ENCODE data around the gene FSTL4.

Gene FSTL4

GRCh38 chr5:133423618-133424282, 188.6 kb downstream of the FSTL4 start:
- peak; percentile 39 for DNase-seq

GRCh38 chr5:133423011-133423617, 189.2 kb downstream of the FSTL4 start:
- DNase-seq = no peak

- no peak for DNase-seq
Observed at GRCh38 chr5:133421806-133422205, 190.5 kb downstream of the FSTL4 start.

GRCh38 chr5:133421394-133421793, 190.9 kb downstream of the FSTL4 start:
- no peak for DNase-seq

GRCh38 chr5:133420440-133421301, 191.7 kb downstream of the FSTL4 start:
- no peak for DNase-seq

GRCh38 chr5:133415906-133416305, 196.4 kb downstream of the FSTL4 start:
- DNase-seq = no peak

GRCh38 chr5:133415506-133415905, 196.8 kb downstream of the FSTL4 start:
- no peak for DNase-seq

- no peak for DNase-seq
Observed at GRCh38 chr5:133412661-133413060, 199.7 kb downstream of the FSTL4 start.

GRCh38 chr5:133410335-133410828, 202.0 kb downstream of the FSTL4 start:
- no peak for DNase-seq

- DNase-seq = no peak
Observed at GRCh38 chr5:133409210-133409674, 203.1 kb downstream of the FSTL4 start.

- DNase-seq = no peak
Observed at GRCh38 chr5:133408322-133408721, 204.0 kb downstream of the FSTL4 start.

GRCh38 chr5:133406977-133407632, 205.2 kb downstream of the FSTL4 start:
- DNase-seq = no peak

- no peak for DNase-seq
Observed at GRCh38 chr5:133406208-133406976, 205.9 kb downstream of the FSTL4 start.

- DNase-seq = no peak
Observed at GRCh38 chr5:133405275-133406034, 206.9 kb downstream of the FSTL4 start.

- no peak for DNase-seq
Observed at GRCh38 chr5:133404724-133405123, 207.6 kb downstream of the FSTL4 start.

- DNase-seq = no peak
Observed at GRCh38 chr5:133403741-133404364, 208.5 kb downstream of the FSTL4 start.

- DNase-seq = no peak
Observed at GRCh38 chr5:133402775-133403174, 209.6 kb downstream of the FSTL4 start.

- no peak for DNase-seq
Observed at GRCh38 chr5:133401731-133402347, 210.5 kb downstream of the FSTL4 start.

- no peak for DNase-seq
Observed at GRCh38 chr5:133400831-133401351, 211.4 kb downstream of the FSTL4 start.

GRCh38 chr5:133400120-133400519, 212.2 kb downstream of the FSTL4 start:
- no peak for DNase-seq

All from NCI-H774 (cell line).